ENCODE results near the gene DOLK.

Gene DOLK

DNA sequence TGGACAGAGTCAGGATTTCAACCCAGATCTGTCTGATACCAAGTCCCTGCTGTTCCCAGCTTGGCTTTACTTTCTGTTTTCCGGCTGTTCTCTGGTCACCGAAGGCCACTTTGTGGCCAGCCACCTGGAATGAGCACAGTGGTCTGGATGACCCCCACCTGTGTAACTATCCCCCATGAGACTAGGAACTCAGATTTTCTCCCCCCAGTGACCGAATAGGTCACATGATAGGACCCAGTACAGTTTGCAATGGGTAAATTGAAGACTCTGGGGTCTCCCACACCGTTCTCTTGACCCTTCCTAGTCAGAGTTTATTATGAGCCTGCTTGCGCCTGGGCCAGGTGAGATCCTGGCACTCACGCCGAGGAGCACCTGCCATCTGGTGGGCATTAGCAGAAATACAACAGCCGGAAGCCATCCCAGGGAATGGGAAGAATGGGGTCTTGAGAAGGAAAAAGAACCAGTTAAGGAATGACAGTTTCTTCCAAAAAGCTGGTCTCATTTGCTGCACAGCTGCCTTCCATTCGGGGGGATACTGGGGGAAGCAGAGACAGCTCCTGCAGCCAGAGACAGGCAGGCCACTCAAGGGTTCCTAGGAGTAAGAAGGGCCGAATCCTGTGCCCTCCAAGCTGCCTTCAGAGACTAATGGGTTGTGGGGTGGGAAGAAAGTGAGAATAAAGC, 19.5 kb downstream of the DOLK start:
- Histone ChIP-seq H3K4me3 (ENCODE audit: low read depth, low read length) (no peak overlapping the region), H3K4me1 (no peaks in the 10 kb centered on the region; the same call in 1 of the 2 replicates)

DNA sequence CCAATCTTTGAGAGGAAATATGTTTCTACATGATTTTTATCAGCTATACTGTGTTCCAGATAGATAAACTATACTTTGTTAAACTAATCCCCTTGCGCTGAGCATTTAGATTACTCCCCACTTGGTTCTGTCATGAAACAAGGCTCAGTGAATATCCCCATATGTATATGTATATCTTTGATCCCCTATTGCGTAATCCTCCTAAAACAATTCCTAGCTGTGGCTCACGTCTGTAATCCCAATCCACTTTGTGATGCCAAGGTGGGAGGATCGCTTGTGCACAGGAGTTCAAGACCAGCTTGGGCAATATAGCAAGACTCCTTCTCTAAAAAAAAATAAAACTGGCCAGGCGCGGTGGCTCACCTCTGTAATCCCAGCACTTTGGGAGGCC, 23.9 kb downstream of the DOLK start:
- no peak for DNase-seq
- TF ChIP-seq CTCF (IDR thresholded peaks at IDR 0.05; ENCODE audit: low read depth, low read length) = no peak
- Histone ChIP-seq H3K4me3 (ENCODE audit: low read depth, low read length) (no peak overlapping the region), H3K4me1 (peaks cover 6% of the 10 kb centered on the region), H3K36me3 (no peaks in the 10 kb centered on the region), H3K27me3 (no peaks in the 10 kb centered on the region), H3K9me3 (no peaks in the 10 kb centered on the region)

More for the DNA sequence above, 19.5 kb downstream of the DOLK start:
- Histone ChIP-seq H3K36me3 (no peaks in the 10 kb centered on the region), H3K27me3 (no peaks in the 10 kb centered on the region), H3K9me3 (no peaks in the 10 kb centered on the region)
- peak; percentile 92 for TF ChIP-seq CTCF (IDR thresholded peaks at IDR 0.05; ENCODE audit: low read depth, low read length)
- peak; percentile 72 for DNase-seq

GRCh38 chr9:128921881-128922763, 25.3 kb downstream of the DOLK start:
- peaks cover 6% of the 10 kb centered on the region for H3K4me1 ChIP-seq
- DNase-seq = peak; percentile 30
- H3K27me3 ChIP-seq = no peaks in the 10 kb centered on the region
- H3K36me3 ChIP-seq = peaks cover 8% of the 10 kb centered on the region
- no peaks in the 10 kb centered on the region for H3K9me3 ChIP-seq
- no peak overlapping the region for H3K4me3 ChIP-seq (ENCODE audit: low read depth, low read length)
- no peak for TF ChIP-seq CTCF (IDR thresholded peaks at IDR 0.05; ENCODE audit: low read depth, low read length)

GRCh38 chr9:128920381-128921058, 26.9 kb downstream of the DOLK start, which contains the start of gene PHYHD1:
TSS of gene PHYHD1 (plus strand) at chr9:128920982. CDS start at chr9:128922324, 1,342 bp downstream.
- TF ChIP-seq CTCF (IDR thresholded peaks at IDR 0.05; ENCODE audit: low read depth, low read length) = no peak
- no peak within 1 kb of the TSS for H3K4me3 ChIP-seq (ENCODE audit: low read depth, low read length)
- peak; percentile 39 for DNase-seq
- H3K4me1 ChIP-seq = peaks cover 6% of the 10 kb centered on the region
- peaks cover 18% of the 10 kb centered on the region for H3K36me3 ChIP-seq
- H3K9me3 ChIP-seq = no peaks in the 10 kb centered on the region
- no peaks in the 10 kb centered on the region for H3K27me3 ChIP-seq

DNA sequence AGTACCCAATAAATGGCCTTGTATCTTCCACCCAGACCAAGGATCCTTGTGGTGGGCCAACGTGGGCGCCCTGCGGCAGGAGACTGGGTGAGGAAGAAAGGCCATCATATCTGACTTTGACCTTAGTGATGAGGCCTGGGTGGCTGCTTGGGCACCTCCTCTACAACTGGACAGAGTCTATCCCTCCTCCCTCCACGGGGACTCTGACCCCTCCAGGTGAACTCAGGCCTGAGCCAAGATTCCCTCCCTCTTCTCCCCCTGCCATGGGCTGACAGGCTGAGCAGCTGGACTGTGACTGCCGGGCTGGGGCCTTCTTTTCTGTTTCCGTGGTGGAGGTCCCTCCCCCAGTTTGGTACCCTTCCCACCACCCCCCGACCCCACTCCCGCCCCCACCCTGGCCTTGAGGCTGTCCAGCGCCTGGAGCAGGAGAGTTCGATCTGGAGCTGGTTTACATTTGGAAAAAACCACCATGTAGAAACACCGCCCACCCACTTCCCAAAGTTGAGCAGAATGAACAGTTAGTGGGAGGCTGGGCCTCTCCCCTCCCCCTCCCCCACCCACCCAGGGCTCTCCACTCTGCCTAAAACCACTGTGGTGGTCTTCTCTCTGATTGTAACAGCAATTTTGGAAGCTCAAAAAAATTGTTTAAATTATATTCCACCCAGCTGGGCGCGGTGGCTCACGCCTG, 27.9 kb downstream of the DOLK start:
- DNase-seq = no peak
- no peak overlapping the region for H3K4me3 ChIP-seq (ENCODE audit: low read depth, low read length)
- H3K36me3 ChIP-seq = peaks cover 21% of the 10 kb centered on the region
- no peak for TF ChIP-seq CTCF (IDR thresholded peaks at IDR 0.05; ENCODE audit: low read depth, low read length)
- no peaks in the 10 kb centered on the region for H3K27me3 ChIP-seq
- H3K9me3 ChIP-seq = no peaks in the 10 kb centered on the region
- peaks cover 6% of the 10 kb centered on the region for H3K4me1 ChIP-seq
